Activated CD4-positive, alpha-beta T cell treated with anti-CD3 and anti-CD28 coated beads, Interleukin-2, amount 10 ng/mL, durations not matched to agents 7 days and 5 days (primary cell): ENCODE measurements around the gene C19orf85. TPM values are rescaled to one million over a fixed set of nuclear protein-coding genes. Genes with fewer than 3 reads are reported as not detected.

Source experiments
- CTCF ChIA-PET: fragments of 350-600 bp; sonication (Branson Sonifier 250); formaldehyde crosslinking; loops from one replicate; lab custom pipeline; 2021; ENCODE audit warnings: antibody characterized with exemption; lab: Charles Lee
- POLR2A ChIA-PET: fragments of 350-600 bp; sonication (Branson Sonifier 250); formaldehyde crosslinking; loops from one replicate; lab custom pipeline; 2021; ENCODE audit warnings: antibody characterized with exemption; lab: Charles Lee
- DNase-seq: peaks from one replicate; pipeline ENCODE4 v3.0.0-alpha.2; 2020
- H3K27ac Mint-ChIP-seq: one replicate; pipeline ENCODE4 v1.8.0; 2021; ENCODE audit warnings: mild to moderate bottlenecking, moderate library complexity, mixed read lengths
- H3K27me3 Mint-ChIP-seq: one replicate; pipeline ENCODE4 v1.8.0; 2021; ENCODE audit warnings: mixed read lengths
- H3K36me3 Mint-ChIP-seq: one replicate; pipeline ENCODE4 v1.8.0; 2021; ENCODE audit warnings: low read depth, mixed read lengths
- H3K4me1 Mint-ChIP-seq: one replicate; pipeline ENCODE4 v1.8.0; 2021; ENCODE audit warnings: mixed read lengths
- H3K4me3 Mint-ChIP-seq: one replicate; pipeline ENCODE4 v1.8.0; 2021; ENCODE audit warnings: mild to moderate bottlenecking, moderate library complexity, mixed read lengths
- H3K9me3 Mint-ChIP-seq: one replicate; pipeline ENCODE4 v1.8.0; 2021; ENCODE audit warnings: mixed read lengths
- total RNA-seq, 2 experiments: library from RNA; stranded (reverse); gene quantifications; one replicate each; pipeline ENCODE4 v1.2.3, GENCODE V29; 2021

Gene C19orf85
- total RNA-seq, 2 experiments from 2014 or later = not detected

DNA sequence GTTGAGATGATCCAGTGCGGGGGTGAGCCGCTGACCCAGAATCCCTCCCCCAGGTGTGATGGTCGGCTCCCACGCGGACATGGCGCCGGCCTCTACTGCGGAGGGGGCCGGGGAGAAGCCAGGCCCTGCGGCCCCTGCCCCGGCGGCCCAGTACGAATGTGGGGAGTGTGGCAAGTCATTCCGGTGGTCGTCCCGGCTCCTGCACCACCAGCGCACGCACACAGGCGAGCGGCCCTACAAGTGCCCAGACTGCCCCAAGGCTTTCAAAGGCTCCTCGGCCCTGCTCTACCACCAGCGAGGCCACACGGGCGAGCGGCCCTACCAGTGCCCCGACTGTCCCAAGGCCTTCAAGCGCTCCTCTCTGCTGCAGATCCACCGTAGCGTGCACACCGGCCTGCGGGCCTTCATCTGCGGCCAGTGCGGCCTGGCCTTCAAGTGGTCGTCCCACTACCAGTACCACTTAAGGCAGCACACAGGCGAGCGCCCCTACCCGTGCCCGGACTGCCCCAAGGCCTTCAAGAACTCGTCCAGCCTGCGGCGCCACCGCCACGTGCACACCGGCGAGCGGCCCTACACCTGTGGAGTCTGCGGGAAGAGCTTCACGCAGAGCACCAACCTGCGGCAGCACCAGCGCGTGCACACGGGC lies 16.7 kb upstream of the C19orf85 start:
- H3K9me3 Mint-ChIP-seq = no peaks in the 10 kb centered on the region
- CTCF ChIA-PET = no interaction called here
- H3K4me3 Mint-ChIP-seq = no peak overlapping the region
- peaks cover 3% of the 10 kb centered on the region for H3K36me3 Mint-ChIP-seq
- POLR2A ChIA-PET = no interaction called here
- H3K4me1 Mint-ChIP-seq = peaks cover 33% of the 10 kb centered on the region
- H3K27me3 Mint-ChIP-seq = no peaks in the 10 kb centered on the region
- no peak for DNase-seq
- H3K27ac Mint-ChIP-seq = no peak overlapping the region

DNA sequence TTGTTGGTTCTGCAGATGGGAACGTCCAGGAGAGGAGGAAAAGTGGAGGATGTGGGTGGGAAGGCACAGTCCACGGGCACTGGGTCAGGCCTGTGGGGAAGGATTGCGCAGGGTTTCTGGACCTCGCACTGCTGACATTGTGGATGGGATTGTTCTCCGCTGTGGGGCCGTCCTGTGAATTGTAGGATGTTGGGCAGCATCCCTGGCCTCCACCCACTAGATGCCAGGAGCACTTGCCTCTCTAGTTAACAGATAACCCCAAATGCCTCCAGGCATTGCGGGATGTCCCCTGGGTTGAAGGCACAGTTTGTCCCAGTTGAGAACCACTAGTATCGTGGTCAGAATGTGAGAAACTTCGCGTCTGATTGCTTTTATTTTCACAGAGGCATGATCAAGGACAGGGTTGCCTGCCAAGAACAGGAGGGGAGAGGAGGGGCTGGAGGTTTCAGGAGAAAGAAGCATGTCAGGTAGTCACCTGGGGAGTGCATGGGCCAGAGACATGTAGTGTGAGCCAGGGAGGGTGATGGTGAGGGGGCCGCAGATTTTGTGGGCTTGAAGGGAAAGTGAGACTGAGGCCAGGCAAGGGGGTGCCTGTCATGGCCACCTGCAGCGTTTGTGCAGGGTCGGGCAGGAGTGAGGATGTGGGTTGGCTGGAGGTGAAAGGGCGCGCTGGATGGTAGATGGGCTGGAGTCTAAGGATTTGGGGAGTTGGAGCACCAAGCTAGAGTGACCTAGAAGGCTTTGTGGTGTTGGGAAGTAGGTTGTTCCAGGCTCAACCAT lies 15.1 kb upstream of the C19orf85 start:
- Mint-ChIP-seq H3K36me3 (peaks cover 2% of the 10 kb centered on the region), H3K4me3 (no peak overlapping the region), H3K27me3 (no peaks in the 10 kb centered on the region), H3K27ac (no peak overlapping the region), H3K9me3 (no peaks in the 10 kb centered on the region), H3K4me1 (peaks cover 33% of the 10 kb centered on the region)
- no peak for DNase-seq
- ChIA-PET CTCF (no interaction called here), POLR2A (no interaction called here)

DNA sequence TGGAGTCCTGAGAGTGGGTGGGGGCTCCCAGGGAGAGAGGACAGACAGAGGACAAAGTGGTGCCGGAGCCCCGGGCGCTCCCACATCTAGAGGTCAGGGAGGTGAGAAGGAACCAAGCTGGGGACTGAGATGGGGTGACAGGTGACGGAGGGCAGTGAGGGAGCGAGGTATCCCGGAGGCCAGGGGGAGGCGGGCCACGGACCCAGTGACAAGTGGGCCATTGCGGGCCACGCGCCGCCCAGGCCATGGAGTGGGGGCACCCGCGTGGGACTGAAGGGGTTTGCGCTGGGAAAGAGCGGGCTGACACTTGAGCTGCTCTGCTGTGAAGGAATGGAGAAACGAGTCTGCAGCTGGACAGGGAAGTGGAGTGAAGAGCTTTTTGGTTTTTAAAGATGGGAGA lies 14.5 kb upstream of the C19orf85 start:
- H3K27me3 Mint-ChIP-seq = no peaks in the 10 kb centered on the region
- POLR2A ChIA-PET = no interaction called here
- H3K27ac Mint-ChIP-seq = no peak overlapping the region

DNA sequence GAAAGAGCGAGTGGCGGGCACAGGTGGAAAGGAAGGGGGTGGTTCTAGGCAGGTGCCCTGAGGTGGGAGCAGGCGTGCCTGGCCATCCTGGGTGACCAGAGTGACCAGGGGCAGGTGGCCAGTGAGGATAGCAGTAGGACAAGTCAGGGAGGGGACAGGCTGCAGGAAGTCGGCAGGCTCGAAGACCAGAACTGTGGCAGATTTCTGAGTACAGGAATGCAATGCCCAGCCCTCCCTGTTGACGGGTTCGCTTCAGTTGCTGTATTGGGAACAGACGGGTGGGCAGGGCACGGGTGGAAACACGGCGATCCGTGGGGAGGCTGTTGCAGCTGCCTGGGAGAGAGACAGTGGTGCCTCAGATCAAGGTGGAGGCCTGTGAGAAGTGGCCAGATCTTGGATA lies 13.8 kb upstream of the C19orf85 start:
- peaks cover 2% of the 10 kb centered on the region for H3K36me3 Mint-ChIP-seq
- H3K9me3 Mint-ChIP-seq = no peaks in the 10 kb centered on the region
- H3K27ac Mint-ChIP-seq = no peak overlapping the region
- no peaks in the 10 kb centered on the region for H3K27me3 Mint-ChIP-seq
- H3K4me1 Mint-ChIP-seq = peaks cover 33% of the 10 kb centered on the region
- DNase-seq = no peak
- H3K4me3 Mint-ChIP-seq = peak overlapping the region; percentile 87
- POLR2A ChIA-PET = no interaction called here
- CTCF ChIA-PET = interaction anchor here (0.7 to 2.7 kb wide), 3 partner anchors 23 to 26 kb away, joined by 3 to 11 read pairs (median 5); no protein-coding TSS in a partner anchor

More for the DNA sequence above, 14.5 kb upstream of the C19orf85 start:
- DNase-seq = no peak
- CTCF ChIA-PET = no interaction called here
- Mint-ChIP-seq H3K36me3 (peaks cover 2% of the 10 kb centered on the region), H3K4me3 (peak overlapping the region; percentile 11), H3K4me1 (peaks cover 33% of the 10 kb centered on the region), H3K9me3 (no peaks in the 10 kb centered on the region)

DNA sequence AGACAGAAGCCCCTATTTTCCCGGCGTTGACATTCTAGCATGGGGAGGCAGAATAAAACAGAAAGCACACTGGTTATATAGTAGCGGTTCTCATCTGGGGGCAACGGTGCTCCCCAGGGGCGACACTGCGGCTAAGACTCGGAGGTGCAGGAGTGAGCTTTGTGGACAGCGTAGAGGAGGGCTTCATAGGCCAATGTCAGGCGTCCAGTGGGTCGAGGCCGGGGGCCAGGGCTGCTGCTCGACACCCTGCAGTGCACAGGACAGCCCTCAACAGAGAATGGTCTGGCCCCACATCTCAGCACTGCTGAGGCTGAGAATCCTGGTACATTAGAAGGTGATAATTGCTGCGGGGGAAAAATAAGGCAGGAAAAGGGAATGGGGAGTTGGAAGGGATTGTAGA lies 13.4 kb upstream of the C19orf85 start:
- Mint-ChIP-seq H3K4me3 (peak overlapping the region; percentile 87), H3K27ac (peak overlapping the region; percentile 74), H3K36me3 (peaks cover 2% of the 10 kb centered on the region), H3K9me3 (no peaks in the 10 kb centered on the region), H3K4me1 (peaks cover 33% of the 10 kb centered on the region), H3K27me3 (no peaks in the 10 kb centered on the region)
- no peak for DNase-seq
- ChIA-PET CTCF (interaction anchor here (0.7 to 2.7 kb wide), 4 partner anchors 10 to 26 kb away, joined by 3 to 17 read pairs (median 8); no protein-coding TSS in a partner anchor), POLR2A (no interaction called here)

- peaks cover 2% of the 10 kb centered on the region for H3K36me3 Mint-ChIP-seq
- H3K4me1 Mint-ChIP-seq = peaks cover 33% of the 10 kb centered on the region
- DNase-seq = peak; percentile 98
- CTCF ChIA-PET = interaction anchor here (0.7 to 2.7 kb wide), 8 partner anchors 8 to 303 kb away, joined by 3 to 17 read pairs (median 3); partner anchors contain the start of gene KMT5C
- no peaks in the 10 kb centered on the region for H3K27me3 Mint-ChIP-seq
- H3K4me3 Mint-ChIP-seq = peak within 1 kb of the TSS; percentile 87
- H3K9me3 Mint-ChIP-seq = no peaks in the 10 kb centered on the region
- peak within 1 kb of the TSS; percentile 90 for H3K27ac Mint-ChIP-seq
- POLR2A ChIA-PET = interaction anchor here (0.6 to 1.0 kb wide), 2 partner anchors 9 kb away, joined by 3 to 5 read pairs; partner anchors contain the start of gene NAT14
Observed at GRCh38 chr19:55476100-55476775, 11.7 kb upstream of the C19orf85 start, which contains the start of gene ZNF628. Gene ZNF628 (plus strand): TSS chr19:55476617. CDS start chr19:55479911, 3,294 bp downstream.

GRCh38 chr19:55474269-55475265 lies 10.0 kb upstream of the C19orf85 start:
- no peaks in the 10 kb centered on the region for H3K27me3 Mint-ChIP-seq
- H3K4me1 Mint-ChIP-seq = peaks cover 26% of the 10 kb centered on the region
- no peaks in the 10 kb centered on the region for H3K9me3 Mint-ChIP-seq
- no peak overlapping the region for H3K27ac Mint-ChIP-seq
- H3K36me3 Mint-ChIP-seq = no peaks in the 10 kb centered on the region
- ChIA-PET CTCF (interaction anchor here (2.1 kb wide), 1 partner anchor 29 kb away, joined by 8 read pairs; no protein-coding TSS in a partner anchor), POLR2A (no interaction called here)
- H3K4me3 Mint-ChIP-seq = no peak overlapping the region
- no peak for DNase-seq

DNA sequence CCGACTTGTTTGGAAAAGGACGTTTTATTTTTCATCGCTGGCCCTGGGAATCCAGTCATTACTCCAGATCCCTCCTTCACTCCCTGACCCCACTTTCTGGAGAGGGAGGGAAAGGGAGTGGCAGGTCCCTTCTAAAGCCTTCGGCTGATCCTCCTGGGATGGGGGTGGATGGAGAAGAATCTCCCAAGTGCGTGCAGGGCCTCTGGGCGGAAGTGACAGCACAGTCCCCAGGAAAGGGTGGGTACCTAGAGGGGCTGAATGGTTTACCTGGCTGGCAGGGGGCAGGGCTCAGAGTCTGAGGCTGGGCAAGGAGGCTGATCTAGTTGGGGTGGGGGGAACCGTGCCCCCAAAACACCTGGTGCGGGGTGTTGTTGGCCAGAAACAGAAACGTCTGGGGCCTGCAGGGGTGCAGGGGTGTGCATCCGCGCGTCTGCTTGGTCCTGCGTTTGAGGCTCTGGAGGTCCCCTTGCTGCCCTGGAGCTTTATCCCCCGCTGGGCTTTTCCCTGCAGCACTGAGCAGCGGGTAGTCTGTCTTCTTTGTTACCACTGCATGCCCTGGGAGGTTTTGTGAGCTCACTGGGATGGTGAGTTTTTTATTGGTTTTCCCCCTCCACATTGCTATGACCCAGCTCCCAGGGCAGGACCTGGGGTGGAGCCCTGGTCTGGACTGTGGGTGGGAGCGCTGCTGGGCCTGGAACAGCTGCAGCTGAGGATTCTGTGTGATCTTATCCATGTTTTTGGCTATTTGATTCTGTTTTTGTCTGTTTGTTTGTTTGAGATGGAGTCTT lies 8.9 kb upstream of the C19orf85 start:
- H3K4me3 Mint-ChIP-seq = no peak overlapping the region
- no peaks in the 10 kb centered on the region for H3K27me3 Mint-ChIP-seq
- no peaks in the 10 kb centered on the region for H3K9me3 Mint-ChIP-seq
- ChIA-PET POLR2A (no interaction called here), CTCF (interaction anchor here (1.3 to 2.1 kb wide), 2 partner anchors 12 to 30 kb away, joined by 3 to 8 read pairs; partner anchors contain the start of gene ISOC2)
- H3K4me1 Mint-ChIP-seq = peaks cover 16% of the 10 kb centered on the region
- no peak for DNase-seq
- no peaks in the 10 kb centered on the region for H3K36me3 Mint-ChIP-seq
- H3K27ac Mint-ChIP-seq = peak overlapping the region; percentile 72

DNA sequence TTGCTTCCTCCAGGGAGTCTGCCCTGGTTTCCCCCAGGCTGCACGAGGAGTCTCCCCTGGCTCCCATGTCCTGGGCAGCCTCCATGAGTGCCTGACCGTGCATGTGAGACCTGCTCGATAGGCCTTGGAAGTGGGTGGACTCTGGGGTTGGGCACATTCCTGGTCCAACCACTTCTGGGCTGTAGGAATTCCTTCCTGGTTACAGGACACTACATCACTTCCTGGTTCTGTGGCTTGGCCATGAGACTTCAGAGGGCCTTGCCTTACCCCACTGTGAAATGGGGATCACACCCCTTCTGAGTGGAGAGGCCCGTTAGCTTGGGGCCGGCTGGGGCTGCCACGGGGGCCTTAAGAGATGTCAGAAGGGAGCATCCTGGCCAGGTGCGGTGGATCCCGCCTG lies 7.9 kb upstream of the C19orf85 start:
- Mint-ChIP-seq H3K27ac (no peak overlapping the region), H3K4me1 (peaks cover 10% of the 10 kb centered on the region), H3K9me3 (no peaks in the 10 kb centered on the region), H3K27me3 (no peaks in the 10 kb centered on the region), H3K36me3 (no peaks in the 10 kb centered on the region), H3K4me3 (no peak overlapping the region)
- POLR2A ChIA-PET = no interaction called here
- CTCF ChIA-PET = no interaction called here
- no peak for DNase-seq

DNA sequence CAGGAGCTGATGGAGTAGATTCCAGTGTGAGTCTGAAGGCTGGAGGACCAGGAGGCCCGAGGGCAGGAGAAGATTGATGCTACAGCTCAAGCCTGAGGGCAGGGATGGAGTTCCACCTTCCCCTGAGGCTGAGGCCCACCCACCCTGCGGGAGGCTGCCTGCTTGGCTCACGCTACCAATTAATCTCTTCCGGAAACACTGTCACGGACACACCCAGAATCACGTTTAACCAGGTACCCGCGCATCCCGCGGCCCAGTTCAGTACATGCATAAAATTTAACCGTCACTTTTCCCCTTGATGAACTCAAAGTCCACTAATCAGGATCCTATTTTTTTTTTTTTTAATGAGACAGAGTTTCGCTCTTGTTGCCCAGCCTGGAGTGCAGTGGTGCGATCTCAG lies 6.7 kb upstream of the C19orf85 start:
- H3K27me3 Mint-ChIP-seq = peaks cover 2% of the 10 kb centered on the region
- no peak overlapping the region for H3K27ac Mint-ChIP-seq
- H3K4me1 Mint-ChIP-seq = peaks cover 6% of the 10 kb centered on the region
- DNase-seq = no peak
- H3K36me3 Mint-ChIP-seq = no peaks in the 10 kb centered on the region
- H3K9me3 Mint-ChIP-seq = no peaks in the 10 kb centered on the region
- H3K4me3 Mint-ChIP-seq = no peak overlapping the region
- POLR2A ChIA-PET = no interaction called here
- CTCF ChIA-PET = interaction anchor here (1.3 kb wide), 1 partner anchor 33 kb away, joined by 8 read pairs; no protein-coding TSS in a partner anchor

GRCh38 chr19:55468054-55468393 lies 3.5 kb upstream of the C19orf85 start:
- POLR2A ChIA-PET = no interaction called here
- Mint-ChIP-seq H3K27me3 (peaks cover 2% of the 10 kb centered on the region), H3K36me3 (no peaks in the 10 kb centered on the region), H3K4me1 (peaks cover 3% of the 10 kb centered on the region), H3K27ac (no peak overlapping the region), H3K9me3 (no peaks in the 10 kb centered on the region), H3K4me3 (no peak overlapping the region)
- no peak for DNase-seq
- CTCF ChIA-PET = interaction anchor here (0.5 to 3.0 kb wide), 14 partner anchors 9 to 797 kb away, joined by 3 to 22 read pairs (median 5); partner anchors contain the start of gene ZNF628
